AG09319 (cell line): ENCODE data around the gene DDX39A.
"Not testable (repeated sequence)": the region's sequence is repeated elsewhere in the genome, so short reads cannot be mapped to it uniquely, and the experiment has no call there.

ENCODE experiments used
- DNase-seq: peaks from one replicate; pipeline ENCODE4 v3.0.0-alpha.2; 2010; ENCODE audit warnings: low read depth; ENCODE audit errors: extremely low read depth
- CTCF ChIP-seq: IDR thresholded peaks from 2 replicates; pipeline ENCODE4 v1.5.1; 2011; ENCODE audit warnings: low read depth, mild to moderate bottlenecking, inconsistent platforms, low read length, moderate library complexity

The DDX39A gene

DNA sequence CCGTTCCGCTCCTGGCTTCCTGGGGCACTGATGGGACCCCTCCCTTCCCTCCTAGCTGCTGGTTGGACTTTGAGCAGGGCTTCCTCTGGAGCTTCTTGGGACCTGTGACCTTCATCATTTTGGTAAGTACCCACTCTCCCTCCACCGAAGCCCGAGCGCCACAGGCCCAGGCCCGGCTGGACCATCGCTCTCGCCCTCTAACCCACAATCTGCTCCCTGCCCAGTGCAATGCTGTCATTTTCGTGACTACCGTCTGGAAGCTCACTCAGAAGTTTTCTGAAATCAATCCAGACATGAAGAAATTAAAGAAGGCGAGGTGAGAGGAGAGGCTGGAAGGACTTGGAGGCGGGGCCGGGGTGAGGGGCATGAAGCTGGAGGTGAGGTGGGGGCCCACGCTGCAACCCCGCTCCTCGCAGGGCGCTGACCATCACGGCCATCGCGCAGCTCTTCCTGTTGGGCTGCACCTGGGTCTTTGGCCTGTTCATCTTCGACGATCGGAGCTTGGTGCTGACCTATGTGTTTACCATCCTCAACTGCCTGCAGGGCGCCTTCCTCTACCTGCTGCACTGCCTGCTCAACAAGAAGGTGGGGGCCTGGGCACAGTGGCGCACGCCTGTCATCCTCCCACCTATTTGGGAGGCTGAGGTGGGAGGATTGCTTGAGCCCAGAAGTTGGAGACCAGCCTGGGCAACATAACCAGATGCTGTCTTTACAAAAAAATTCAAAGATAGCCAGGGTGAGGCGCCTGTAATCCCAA lies 12.3 kb downstream of the DDX39A start:
- no peak for DNase-seq
- TF ChIP-seq CTCF = no peak

- TF ChIP-seq CTCF = peak; percentile 61
- peak; percentile 44 for DNase-seq
Measured at GRCh38 chr19:14405758-14406644, 13.1 kb downstream of the DDX39A start.

DNA sequence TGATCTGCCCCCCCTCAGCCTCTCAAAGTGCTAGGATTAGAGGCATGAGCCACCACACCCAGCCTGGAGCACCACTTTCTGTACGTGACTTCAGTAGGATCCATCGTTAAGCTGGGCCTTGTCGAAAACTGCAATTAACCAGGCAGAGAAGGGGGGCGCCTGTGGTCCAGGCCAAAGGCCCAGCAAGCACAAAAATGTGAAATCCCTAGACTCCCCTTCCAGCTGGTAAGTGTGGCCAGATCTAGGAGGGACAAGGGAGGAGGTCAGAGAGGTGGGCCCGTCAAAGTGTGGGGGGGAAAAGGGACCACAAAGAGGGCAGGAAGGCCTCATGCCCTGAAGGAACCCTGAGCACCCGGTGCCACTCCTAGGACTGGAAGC lies 13.8 kb downstream of the DDX39A start:
- no peak for TF ChIP-seq CTCF
- DNase-seq = no peak

DNA sequence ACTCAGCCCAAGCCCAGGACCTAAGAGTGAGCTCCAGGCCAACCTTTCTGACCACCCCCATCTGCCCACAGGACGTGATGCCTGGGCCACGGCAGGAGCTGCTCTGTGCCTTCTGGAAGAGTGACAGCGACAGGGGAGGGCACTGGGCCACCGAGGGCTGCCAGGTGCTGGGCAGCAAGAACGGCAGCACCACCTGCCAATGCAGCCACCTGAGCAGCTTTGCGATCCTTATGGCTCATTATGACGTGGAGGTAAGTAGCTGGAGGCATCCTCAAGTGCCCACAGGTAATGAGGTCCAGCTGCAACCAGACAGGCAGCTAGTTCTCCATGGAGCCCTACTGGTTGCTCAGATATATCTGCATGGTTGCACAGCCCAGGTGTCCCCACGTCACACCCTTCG lies 14.8 kb downstream of the DDX39A start:
- TF ChIP-seq CTCF = no peak
- DNase-seq = no peak

DNA sequence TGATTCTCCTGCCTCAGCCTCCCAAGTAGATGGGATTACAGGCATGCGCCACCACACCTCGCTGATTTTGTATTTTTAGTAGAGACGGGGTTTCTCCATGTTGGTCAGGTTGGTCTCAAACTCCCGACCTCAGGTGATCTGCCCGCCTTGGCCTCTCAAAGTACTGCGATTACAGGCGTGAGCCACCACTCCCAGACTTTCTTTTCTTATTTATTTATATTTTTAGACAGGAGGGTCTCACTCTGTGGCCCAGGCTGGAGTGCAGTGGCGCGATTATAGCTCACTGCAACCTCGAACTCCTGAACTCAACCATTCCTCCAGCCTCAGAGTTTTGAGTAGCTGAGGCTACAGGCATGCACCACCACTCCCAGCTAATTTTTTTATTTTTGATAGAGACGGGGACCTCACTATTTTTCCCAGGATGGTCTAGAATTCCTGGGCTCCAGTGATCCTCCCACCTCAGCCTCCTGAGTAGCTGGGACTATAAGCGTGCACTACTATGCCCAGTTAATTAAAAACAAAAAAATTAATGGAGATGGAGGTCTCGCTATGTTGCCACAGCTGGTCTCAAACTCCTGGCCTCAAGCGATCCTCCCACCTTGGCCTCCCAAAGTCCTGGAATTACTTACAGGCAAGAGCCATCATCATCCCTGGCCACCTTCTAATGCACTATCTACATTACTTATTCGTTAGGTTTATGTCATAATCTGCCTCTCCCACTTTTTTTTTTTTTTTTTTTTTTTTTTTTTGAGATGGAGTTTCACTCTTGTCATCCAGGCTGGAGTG lies 15.8 kb downstream of the DDX39A start:
- not testable (repeated sequence) for DNase-seq

DNA sequence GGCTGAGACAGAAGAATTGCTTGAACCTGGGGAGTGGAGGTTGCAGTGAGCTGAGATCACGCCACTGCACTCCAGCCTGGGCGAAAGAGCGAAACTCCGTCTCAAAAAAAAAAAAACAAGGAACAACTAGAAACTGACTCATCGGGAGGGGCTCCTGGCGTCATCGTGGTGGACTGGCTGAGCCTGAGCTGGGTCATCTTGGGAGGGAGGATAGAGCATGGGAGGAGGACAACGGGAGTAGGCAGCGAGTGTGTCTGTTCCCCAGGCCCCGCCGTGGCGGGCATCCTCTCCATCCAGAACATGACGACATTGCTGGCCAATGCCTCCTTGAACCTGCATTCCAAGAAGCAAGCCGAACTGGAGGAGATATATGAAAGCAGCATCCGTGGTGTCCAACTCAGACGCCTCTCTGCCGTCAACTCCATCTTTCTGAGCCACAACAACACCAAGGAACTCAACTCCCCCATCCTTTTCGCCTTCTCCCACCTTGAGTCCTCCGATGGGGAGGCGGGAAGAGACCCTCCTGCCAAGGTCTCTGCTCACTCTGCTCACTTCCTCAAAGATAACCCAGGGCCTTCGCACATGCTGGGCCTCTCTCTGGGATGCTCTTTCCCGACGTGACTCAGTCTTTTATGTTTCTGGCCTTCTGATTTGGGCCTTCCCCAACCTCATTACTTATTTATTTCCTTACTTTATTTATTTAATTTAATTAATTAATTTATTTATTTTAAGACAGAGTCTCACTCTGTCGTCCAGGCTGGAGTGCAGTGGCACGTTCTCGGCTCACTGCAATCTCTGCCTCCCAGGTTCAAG lies 16.6 kb downstream of the DDX39A start:
- peak; percentile 60 for DNase-seq
- TF ChIP-seq CTCF = no peak
